Suprapubic skin (tissue), 4 donors: ENCODE measurements around the gene ANKRD13D.

Experiments
- CTCF ChIP-seq, 2 donors: fragments of 200-600 bp in 1 of 2; fragments of 450-650 bp in 1 of 2; sonication (generic) in 1 of 2; IDR thresholded peaks; one replicate each; pipeline ENCODE4 v1.5.1; 2016 to 2019; ENCODE audit warnings: antibody characterized with exemption in 2 of 2, mild to moderate bottlenecking in 1 of 2, moderate library complexity in 1 of 2
- POLR2A ChIP-seq, 2 donors: fragments of 450-650 bp; IDR thresholded peaks; one replicate each; pipeline ENCODE4 v1.6.1; 2017; ENCODE audit warnings: antibody characterized with exemption in 2 of 2, mild to moderate bottlenecking in 2 of 2, moderate library complexity in 2 of 2
- POLR2AphosphoS5 ChIP-seq, 3 donors: sonication (generic); formaldehyde crosslinking; IDR thresholded peaks; one replicate each; pipeline ENCODE4 v1.6.1; 2017; ENCODE audit warnings: antibody characterized with exemption in 3 of 3

GRCh38 chr11:67293090-67293489 lies 4.0 kb downstream of the ANKRD13D start:
- TF ChIP-seq POLR2A (IDR thresholded peaks at IDR 0.05) (no peak), CTCF (IDR thresholded peaks at IDR 0.05) (no peak), POLR2AphosphoS5 (IDR thresholded peaks at IDR 0.05) (no peak)
